Esophagus squamous epithelium (tissue), 4 donors: ENCODE data around the gene STX18.

Experiments used
- POLR2A ChIP-seq, 4 donors: fragments of 450-650 bp; IDR thresholded peaks; one replicate each; pipeline ENCODE4 v1.6.1; 2017; ENCODE audit warnings: antibody characterized with exemption in 4 of 4, mild to moderate bottlenecking in 4 of 4, moderate library complexity in 3 of 4
- TF ChIP-seq, protein P1 (sequence below), 6 experiments: fragments of 450-650 bp in 4 of 6; fragments of 200-600 bp in 2 of 6; sonication (generic) in 2 of 6; IDR thresholded peaks; one replicate each; pipeline ENCODE4 v1.5.1; 2016 to 2019; ENCODE audit warnings: antibody characterized with exemption in 6 of 6, mild to moderate bottlenecking in 4 of 6, moderate library complexity in 4 of 6

DNA sequence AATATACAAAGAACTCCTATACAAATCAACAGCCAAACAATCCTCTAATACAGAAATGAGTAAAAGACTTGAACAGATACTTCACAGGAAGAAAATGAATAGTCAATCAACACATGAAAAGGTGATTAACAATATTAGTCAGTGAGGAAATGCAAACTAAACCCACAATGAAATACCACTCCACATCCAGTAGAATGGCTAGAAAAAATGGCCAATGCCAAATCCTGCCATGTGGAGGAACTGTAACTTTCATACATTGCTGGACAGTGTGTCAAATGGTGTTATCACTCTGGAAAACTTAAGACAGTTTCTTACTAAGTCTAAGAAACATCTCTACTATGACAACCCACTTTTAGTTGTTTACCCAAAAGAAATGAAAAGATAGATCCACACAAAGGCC, 95.4 kb downstream of the STX18 start:
- TF ChIP-seq, protein P1, sequence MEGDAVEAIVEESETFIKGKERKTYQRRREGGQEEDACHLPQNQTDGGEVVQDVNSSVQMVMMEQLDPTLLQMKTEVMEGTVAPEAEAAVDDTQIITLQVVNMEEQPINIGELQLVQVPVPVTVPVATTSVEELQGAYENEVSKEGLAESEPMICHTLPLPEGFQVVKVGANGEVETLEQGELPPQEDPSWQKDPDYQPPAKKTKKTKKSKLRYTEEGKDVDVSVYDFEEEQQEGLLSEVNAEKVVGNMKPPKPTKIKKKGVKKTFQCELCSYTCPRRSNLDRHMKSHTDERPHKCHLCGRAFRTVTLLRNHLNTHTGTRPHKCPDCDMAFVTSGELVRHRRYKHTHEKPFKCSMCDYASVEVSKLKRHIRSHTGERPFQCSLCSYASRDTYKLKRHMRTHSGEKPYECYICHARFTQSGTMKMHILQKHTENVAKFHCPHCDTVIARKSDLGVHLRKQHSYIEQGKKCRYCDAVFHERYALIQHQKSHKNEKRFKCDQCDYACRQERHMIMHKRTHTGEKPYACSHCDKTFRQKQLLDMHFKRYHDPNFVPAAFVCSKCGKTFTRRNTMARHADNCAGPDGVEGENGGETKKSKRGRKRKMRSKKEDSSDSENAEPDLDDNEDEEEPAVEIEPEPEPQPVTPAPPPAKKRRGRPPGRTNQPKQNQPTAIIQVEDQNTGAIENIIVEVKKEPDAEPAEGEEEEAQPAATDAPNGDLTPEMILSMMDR (IDR thresholded peaks at IDR 0.05) = no peak
- no peak for TF ChIP-seq POLR2A (IDR thresholded peaks at IDR 0.05)
